WTC11 (cell line): ENCODE data around the gene GNAO1. TPM values are rescaled to one million over a fixed set of nuclear protein-coding genes. Genes with fewer than 3 reads are reported as not detected.

Source experiments
- ATAC-seq: fragments of 200-7000 bp; cut with Tn5 transposase; 2 replicates; pipeline ENCODE4 v1.10.0; 2021; ENCODE audit warnings: mild to moderate bottlenecking, moderate library complexity
- CTCF ChIA-PET: fragments of 300-600 bp; sonication (Branson Sonifier 250); formaldehyde crosslinking; loops from one replicate; lab custom pipeline; 2021; ENCODE audit warnings: antibody characterized with exemption; lab: Charles Lee
- POLR2A ChIA-PET: fragments of 350-600 bp; sonication (Branson Sonifier 250); formaldehyde crosslinking; loops from one replicate; lab custom pipeline; 2021; ENCODE audit warnings: antibody characterized with exemption; lab: Charles Lee
- DNase-seq: peaks from one replicate; pipeline ENCODE4 v3.0.0; 2021; ENCODE audit warnings: low spot score
- H3K27ac Mint-ChIP-seq: 2 replicates; pipeline ENCODE4 v1.8.0; 2021; ENCODE audit warnings: mixed read lengths
- H3K27me3 Mint-ChIP-seq: 2 replicates; pipeline ENCODE4 v1.8.0; 2021; ENCODE audit warnings: low read depth, mild to moderate bottlenecking, moderate library complexity, mixed read lengths
- H3K36me3 Mint-ChIP-seq: 2 replicates; pipeline ENCODE4 v1.8.0; 2021; ENCODE audit warnings: mixed read lengths
- H3K4me1 Mint-ChIP-seq: 2 replicates; pipeline ENCODE4 v1.8.0; 2022; ENCODE audit warnings: mixed read lengths
- H3K4me3 Mint-ChIP-seq: 2 replicates; pipeline ENCODE4 v1.8.0; 2021; ENCODE audit warnings: mild to moderate bottlenecking, moderate library complexity, mixed read lengths
- H3K9me3 Mint-ChIP-seq: 2 replicates; pipeline ENCODE4 v1.8.0; 2021; ENCODE audit warnings: mixed read lengths
- ATF1 ChIP-seq: sonication (generic); formaldehyde crosslinking; IDR thresholded peaks from 2 replicates; pipeline ENCODE4 v1.8.1; 2023; ENCODE audit warnings: mild to moderate bottlenecking, moderate library complexity, missing genetic modification reagents
- ATF2 ChIP-seq: sonication (generic); formaldehyde crosslinking; IDR thresholded peaks from 2 replicates; pipeline ENCODE4 v1.8.1; 2022; ENCODE audit warnings: low read depth, missing genetic modification reagents, borderline replicate concordance
- ATF6 ChIP-seq: sonication (generic); formaldehyde crosslinking; IDR thresholded peaks from 2 replicates; pipeline ENCODE4 v1.8.1; 2023; ENCODE audit warnings: mild to moderate bottlenecking, missing genetic modification reagents
- ERG ChIP-seq: fragments of 250-450 bp; sonication (Bioruptor Pico); IDR thresholded peaks from 2 replicates; pipeline ENCODE4 v1.8.0; 2021; ENCODE audit warnings: mild to moderate bottlenecking
- ESRRA ChIP-seq: sonication (generic); formaldehyde crosslinking; IDR thresholded peaks from 2 replicates; pipeline ENCODE4 v1.8.1; 2022; ENCODE audit warnings: mild to moderate bottlenecking, missing genetic modification reagents, borderline replicate concordance
- FOXJ3 ChIP-seq: sonication (generic); formaldehyde crosslinking; IDR thresholded peaks from 2 replicates; pipeline ENCODE4 v1.9.0; 2021; ENCODE audit warnings: missing genetic modification reagents, mild to moderate bottlenecking, borderline replicate concordance
- GABPB1 ChIP-seq: sonication (generic); formaldehyde crosslinking; IDR thresholded peaks from 2 replicates; pipeline ENCODE4 v1.8.1; 2023; ENCODE audit warnings: mild to moderate bottlenecking, missing genetic modification reagents
- GTF2I ChIP-seq: fragments of 250-450 bp; sonication (Bioruptor Pico); conservative IDR thresholded peaks from 2 replicates; pipeline ENCODE4 v1.4.0; 2021; ENCODE audit warnings: mild to moderate bottlenecking
- JUN ChIP-seq: sonication (generic); formaldehyde crosslinking; IDR thresholded peaks from 2 replicates; pipeline ENCODE4 v1.8.0; 2023; ENCODE audit warnings: mild to moderate bottlenecking, missing genetic modification reagents
- KAT7 ChIP-seq: sonication (generic); formaldehyde crosslinking; IDR thresholded peaks from 2 replicates; pipeline ENCODE4 v1.8.1; 2023; ENCODE audit warnings: missing genetic modification reagents, mild to moderate bottlenecking, borderline replicate concordance
- MXD4 ChIP-seq: fragments of 250-450 bp; sonication (Bioruptor Pico); IDR thresholded peaks from 2 replicates; pipeline ENCODE4 v1.8.0; 2021; ENCODE audit warnings: mild to moderate bottlenecking, moderate library complexity, borderline replicate concordance
- MYBL2 ChIP-seq: sonication (generic); formaldehyde crosslinking; IDR thresholded peaks from 2 replicates; pipeline ENCODE4 v1.8.1; 2023; ENCODE audit warnings: mild to moderate bottlenecking, moderate library complexity, missing genetic modification reagents
- NFYB ChIP-seq: sonication (generic); formaldehyde crosslinking; conservative IDR thresholded peaks from 2 replicates; pipeline ENCODE4 v1.8.0; 2022; ENCODE audit warnings: low read depth, missing genetic modification reagents
- RELA ChIP-seq: sonication (generic); formaldehyde crosslinking; IDR thresholded peaks from 2 replicates; pipeline ENCODE4 v1.8.1; 2022; ENCODE audit warnings: missing genetic modification reagents, mild to moderate bottlenecking, borderline replicate concordance
- TCF7 ChIP-seq: sonication (generic); formaldehyde crosslinking; IDR thresholded peaks from 2 replicates; pipeline ENCODE4 v1.8.0; 2022; ENCODE audit warnings: mild to moderate bottlenecking, low read depth, missing genetic modification reagents, moderate library complexity
- TEAD1 ChIP-seq: sonication (generic); formaldehyde crosslinking; IDR thresholded peaks from 2 replicates; pipeline ENCODE4 v1.8.0; 2022; ENCODE audit warnings: mild to moderate bottlenecking, missing genetic modification reagents
- ZMAT4 ChIP-seq: fragments of 250-450 bp; sonication (Bioruptor Pico); IDR thresholded peaks from 2 replicates; pipeline ENCODE4 v1.9.0; 2021; ENCODE audit warnings: mild to moderate bottlenecking
- ZNF121 ChIP-seq: sonication (generic); formaldehyde crosslinking; IDR thresholded peaks from 2 replicates; pipeline ENCODE4 v1.8.0; 2023; ENCODE audit warnings: missing genetic modification reagents
- ZNF138 ChIP-seq: sonication (generic); formaldehyde crosslinking; conservative IDR thresholded peaks from 2 replicates; pipeline ENCODE4 v1.8.1; 2022; ENCODE audit warnings: mild to moderate bottlenecking, moderate library complexity, missing genetic modification reagents
- ZNF232 ChIP-seq: sonication (generic); formaldehyde crosslinking; IDR thresholded peaks from 2 replicates; pipeline ENCODE4 v1.8.0; 2022; ENCODE audit warnings: mild to moderate bottlenecking, missing genetic modification reagents
- ZNF263 ChIP-seq: sonication (generic); formaldehyde crosslinking; IDR thresholded peaks from 2 replicates; pipeline ENCODE4 v1.8.1; 2022; ENCODE audit warnings: low read depth, mild to moderate bottlenecking, moderate library complexity, missing genetic modification reagents
- ZNF396 ChIP-seq: fragments of 250-450 bp; sonication (Bioruptor Pico); IDR thresholded peaks from 2 replicates; pipeline ENCODE4 v1.8.0; 2021; ENCODE audit warnings: mild to moderate bottlenecking, moderate library complexity, borderline replicate concordance
- ZSCAN18 ChIP-seq: fragments of 250-450 bp; sonication (Bioruptor Pico); IDR thresholded peaks from 2 replicates; pipeline ENCODE4 v2.1.2; 2022; ENCODE audit warnings: mild to moderate bottlenecking, moderate library complexity
- total RNA-seq: library from RNA; stranded (reverse); gene quantifications from 3 replicates; pipeline ENCODE4 v1.2.3, GENCODE V29; 2021
- TF ChIP-seq, protein P1 (sequence below): sonication (generic); formaldehyde crosslinking; IDR thresholded peaks from 2 replicates; pipeline ENCODE4 v1.8.0; 2022; ENCODE audit warnings: mild to moderate bottlenecking, missing genetic modification reagents
- TF ChIP-seq, protein P2 (sequence below): fragments of 250-450 bp; sonication (Bioruptor Pico); IDR thresholded peaks from 2 replicates; pipeline ENCODE4 v1.9.0; 2021; ENCODE audit warnings: mild to moderate bottlenecking

The GNAO1 gene
- total RNA-seq, 1 experiment from 2014 or later = 30.6 TPM

GRCh38 chr16:56241596-56241995, 50.3 kb downstream of the GNAO1 start (continued):
- TF ChIP-seq MYBL2 (CRISPR knock-in tag) = no peak
- no peak for TF ChIP-seq TCF7 (CRISPR knock-in tag)
- no peak for TF ChIP-seq ZNF263 (CRISPR knock-in tag)
- no peak for TF ChIP-seq ATF6 (CRISPR knock-in tag)
- TF ChIP-seq ATF1 (CRISPR knock-in tag) = no peak
- no peak for TF ChIP-seq JUN (CRISPR knock-in tag)
- TF ChIP-seq, all 79 proteins: peak for 0

DNA sequence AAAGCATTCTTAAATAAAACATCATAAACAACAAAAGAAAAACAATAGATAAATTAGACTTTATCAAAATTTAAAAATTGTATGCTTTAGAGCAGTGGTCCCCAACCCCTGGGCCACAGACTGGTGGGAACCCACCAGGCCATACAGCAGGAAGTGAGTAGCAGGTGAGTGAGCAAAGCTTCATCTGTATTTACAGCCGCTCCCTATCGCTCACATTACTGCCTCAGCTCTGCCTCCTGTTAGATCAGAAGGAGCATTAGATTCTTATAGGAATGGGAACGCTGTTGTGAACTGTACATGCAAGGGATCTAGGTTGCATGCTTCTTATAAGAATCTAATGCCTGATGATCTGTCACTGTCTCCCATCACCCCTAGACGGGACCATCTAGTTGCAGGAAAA, 51.5 kb downstream of the GNAO1 start:
- H3K9me3 Mint-ChIP-seq = no peaks in the 10 kb centered on the region
- H3K36me3 Mint-ChIP-seq = no peaks in the 10 kb centered on the region
- H3K27ac Mint-ChIP-seq = no peak overlapping the region
- ChIA-PET POLR2A (no interaction called here), CTCF (no interaction called here)
- peaks cover 24% of the 10 kb centered on the region for H3K4me1 Mint-ChIP-seq
- H3K4me3 Mint-ChIP-seq = no peak overlapping the region
- TF ChIP-seq ATF2 = no peak
- TF ChIP-seq, protein P1, sequence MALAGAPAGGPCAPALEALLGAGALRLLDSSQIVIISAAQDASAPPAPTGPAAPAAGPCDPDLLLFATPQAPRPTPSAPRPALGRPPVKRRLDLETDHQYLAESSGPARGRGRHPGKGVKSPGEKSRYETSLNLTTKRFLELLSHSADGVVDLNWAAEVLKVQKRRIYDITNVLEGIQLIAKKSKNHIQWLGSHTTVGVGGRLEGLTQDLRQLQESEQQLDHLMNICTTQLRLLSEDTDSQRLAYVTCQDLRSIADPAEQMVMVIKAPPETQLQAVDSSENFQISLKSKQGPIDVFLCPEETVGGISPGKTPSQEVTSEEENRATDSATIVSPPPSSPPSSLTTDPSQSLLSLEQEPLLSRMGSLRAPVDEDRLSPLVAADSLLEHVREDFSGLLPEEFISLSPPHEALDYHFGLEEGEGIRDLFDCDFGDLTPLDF (CRISPR knock-in tag) = no peak
- no peak for TF ChIP-seq ZSCAN18 (CRISPR knock-in tag)
- TF ChIP-seq ZMAT4 (CRISPR knock-in tag) = no peak
- TF ChIP-seq, protein P2, sequence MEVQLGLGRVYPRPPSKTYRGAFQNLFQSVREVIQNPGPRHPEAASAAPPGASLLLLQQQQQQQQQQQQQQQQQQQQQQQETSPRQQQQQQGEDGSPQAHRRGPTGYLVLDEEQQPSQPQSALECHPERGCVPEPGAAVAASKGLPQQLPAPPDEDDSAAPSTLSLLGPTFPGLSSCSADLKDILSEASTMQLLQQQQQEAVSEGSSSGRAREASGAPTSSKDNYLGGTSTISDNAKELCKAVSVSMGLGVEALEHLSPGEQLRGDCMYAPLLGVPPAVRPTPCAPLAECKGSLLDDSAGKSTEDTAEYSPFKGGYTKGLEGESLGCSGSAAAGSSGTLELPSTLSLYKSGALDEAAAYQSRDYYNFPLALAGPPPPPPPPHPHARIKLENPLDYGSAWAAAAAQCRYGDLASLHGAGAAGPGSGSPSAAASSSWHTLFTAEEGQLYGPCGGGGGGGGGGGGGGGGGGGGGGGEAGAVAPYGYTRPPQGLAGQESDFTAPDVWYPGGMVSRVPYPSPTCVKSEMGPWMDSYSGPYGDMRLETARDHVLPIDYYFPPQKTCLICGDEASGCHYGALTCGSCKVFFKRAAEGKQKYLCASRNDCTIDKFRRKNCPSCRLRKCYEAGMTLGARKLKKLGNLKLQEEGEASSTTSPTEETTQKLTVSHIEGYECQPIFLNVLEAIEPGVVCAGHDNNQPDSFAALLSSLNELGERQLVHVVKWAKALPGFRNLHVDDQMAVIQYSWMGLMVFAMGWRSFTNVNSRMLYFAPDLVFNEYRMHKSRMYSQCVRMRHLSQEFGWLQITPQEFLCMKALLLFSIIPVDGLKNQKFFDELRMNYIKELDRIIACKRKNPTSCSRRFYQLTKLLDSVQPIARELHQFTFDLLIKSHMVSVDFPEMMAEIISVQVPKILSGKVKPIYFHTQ (CRISPR knock-in tag) = no peak
- no peak for TF ChIP-seq TEAD1 (CRISPR knock-in tag)
- no peak for TF ChIP-seq ZNF232 (CRISPR knock-in tag)
- no peak for TF ChIP-seq NFYB (CRISPR knock-in tag)
- TF ChIP-seq GABPB1 (CRISPR knock-in tag) = no peak
- H3K27me3 Mint-ChIP-seq = no peaks in the 10 kb centered on the region
- no peak for DNase-seq
- no peak for ATAC-seq

DNA sequence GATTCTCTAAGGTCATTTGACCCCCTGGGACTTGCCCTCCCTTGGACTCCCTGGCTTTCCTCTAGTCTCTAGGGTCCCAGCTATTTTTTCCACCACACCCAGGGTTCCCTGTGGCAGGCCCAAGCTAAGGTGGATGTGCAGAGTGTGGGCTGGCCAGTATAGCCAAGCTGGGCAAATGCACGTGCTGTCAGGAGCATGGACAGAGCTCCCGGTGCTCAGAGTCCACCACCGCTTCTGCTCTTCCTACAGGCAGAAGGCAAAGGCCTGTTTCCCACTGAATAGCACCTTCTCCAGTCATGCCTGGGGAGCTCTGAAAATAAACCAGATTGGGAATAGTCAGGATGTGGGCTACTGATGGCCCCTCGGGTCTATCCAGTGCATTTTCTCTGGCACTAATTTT, 53.3 kb downstream of the GNAO1 start:
- Mint-ChIP-seq H3K4me1 (peaks cover 14% of the 10 kb centered on the region), H3K4me3 (no peak overlapping the region), H3K27me3 (no peaks in the 10 kb centered on the region), H3K9me3 (no peaks in the 10 kb centered on the region), H3K36me3 (peaks cover under 1% of the 10 kb centered on the region; the same call in 1 of the 2 replicates), H3K27ac (no peak overlapping the region)
- no peak for ATAC-seq
- DNase-seq = no peak
- CTCF ChIA-PET = interaction anchor here (0.7 kb wide), 1 partner anchor 15 kb away, joined by 3 read pairs; no protein-coding TSS in a partner anchor
- POLR2A ChIA-PET = no interaction called here
- no peak for TF ChIP-seq ERG
- TF ChIP-seq ESRRA (CRISPR knock-in tag) = no peak
- TF ChIP-seq KAT7 (CRISPR knock-in tag) = no peak
- no peak for TF ChIP-seq ZNF138 (CRISPR knock-in tag)
- no peak for TF ChIP-seq GTF2I (CRISPR knock-in tag)
- TF ChIP-seq RELA (CRISPR knock-in tag) = no peak
- no peak for TF ChIP-seq ZNF121 (CRISPR knock-in tag)
- TF ChIP-seq FOXJ3 (CRISPR knock-in tag) = no peak
- TF ChIP-seq ZNF396 = no peak
- TF ChIP-seq MXD4 = no peak
